DND-41 (cell line): ENCODE measurements around the gene SEMA3A.
A peak's percentile ranks its signal among the peaks of the same experiment; 100 is the strongest.

Source experiments
- ATAC-seq: fragments of 200-7000 bp; cut with Tn5 transposase; 3 replicates; pipeline ENCODE4 v1.9.1; 2021; ENCODE audit warnings: low read depth; ENCODE audit not compliant: insufficient read depth
- DNase-seq: peaks from one replicate; pipeline ENCODE4 v3.0.0-alpha.2; 2020
- H2AFZ ChIP-seq: 2 replicates; pipeline ENCODE4 v1.6.0; 2012; ENCODE audit warnings: low read depth, low read length
- H3K27ac ChIP-seq: 2 replicates; pipeline ENCODE4 v1.5.1; 2012; ENCODE audit warnings: low read length, inconsistent platforms
- H3K27me3 ChIP-seq: fragments of 200-600 bp; sonication (generic); 2 replicates; pipeline ENCODE4 v1.6.0; 2012; ENCODE audit warnings: low read length, mild to moderate bottlenecking, inconsistent platforms; ENCODE audit not compliant: insufficient read depth, poor library complexity
- H3K36me3 ChIP-seq: 2 replicates; pipeline ENCODE4 v1.5.1; 2012; ENCODE audit warnings: low read length, inconsistent platforms; ENCODE audit not compliant: insufficient read depth
- H3K4me1 ChIP-seq: 2 replicates; pipeline ENCODE4 v1.5.1; 2012; ENCODE audit warnings: mild to moderate bottlenecking, low read length; ENCODE audit not compliant: insufficient read depth
- H3K4me2 ChIP-seq: 2 replicates; pipeline ENCODE4 v1.6.0; 2012; ENCODE audit warnings: mild to moderate bottlenecking, moderate library complexity, low read length, inconsistent platforms; ENCODE audit not compliant: insufficient read depth
- H3K4me3 ChIP-seq, 2 experiments: fragments of 200-600 bp in 1 of 2; shearing (Covaris generic) in 1 of 2; 2 replicates each; pipeline ENCODE4 v1.5.1; 2012 to 2016; ENCODE audit warnings: inconsistent platforms in 2 of 2, low read length in 2 of 2, mild to moderate bottlenecking in 2 of 2, low read depth in 1 of 2, moderate library complexity in 1 of 2
- H3K79me2 ChIP-seq: 2 replicates; pipeline ENCODE4 v1.6.0; 2012; ENCODE audit warnings: low read length, inconsistent platforms; ENCODE audit not compliant: insufficient read depth
- H3K9ac ChIP-seq: 2 replicates; pipeline ENCODE4 v1.6.0; 2012; ENCODE audit warnings: low read depth, mild to moderate bottlenecking, inconsistent platforms, low read length, moderate library complexity
- H3K9me3 ChIP-seq: 2 replicates; pipeline ENCODE4 v1.5.1; 2012; ENCODE audit warnings: low read length, moderate library complexity, mild to moderate bottlenecking, inconsistent platforms; ENCODE audit not compliant: insufficient read depth, severe bottlenecking
- H4K20me1 ChIP-seq: 2 replicates; pipeline ENCODE4 v1.6.0; 2012; ENCODE audit warnings: low read length; ENCODE audit not compliant: insufficient read depth
- CTCF ChIP-seq: IDR thresholded peaks from 2 replicates; pipeline ENCODE4 v1.5.1; 2012; ENCODE audit warnings: borderline replicate concordance, low read length, moderate library complexity, mild to moderate bottlenecking; ENCODE audit not compliant: poor library complexity, severe bottlenecking; ENCODE audit errors: extremely low read depth
- EZH2 ChIP-seq: IDR thresholded peaks from 3 replicates; pipeline ENCODE4 v1.6.1; 2012; ENCODE audit warnings: borderline replicate concordance, low read depth, mild to moderate bottlenecking, moderate library complexity, low read length, inconsistent platforms; ENCODE audit not compliant: severe bottlenecking

SEMA3A gene

DNA sequence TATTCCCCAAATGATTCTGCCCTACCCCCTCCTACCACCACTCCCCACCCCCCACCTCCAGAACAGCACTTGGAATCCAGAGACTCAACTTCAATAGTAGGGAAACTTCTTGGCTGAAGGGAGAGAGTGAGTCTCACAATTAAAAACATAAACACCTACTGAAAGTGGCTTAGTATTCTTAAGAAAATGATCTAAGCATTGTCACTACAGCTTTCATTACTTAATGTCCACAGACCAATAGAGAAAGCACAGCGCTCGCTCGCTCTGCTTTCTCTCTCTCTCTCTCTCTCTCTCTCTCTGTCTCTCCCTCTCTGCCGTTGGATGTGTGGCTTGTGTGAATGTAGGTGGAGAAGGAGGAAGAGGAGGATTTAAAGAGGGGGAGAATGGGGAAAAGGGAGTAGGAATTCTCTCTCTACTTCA is 1.5 kb upstream of the SEMA3A start:
- Histone ChIP-seq H3K27ac (no peak overlapping the region), H3K4me3 (no peak overlapping the region), H3K36me3 (no peaks in the 10 kb centered on the region), H2AFZ (no peak overlapping the region), H3K9me3 (no peaks in the 10 kb centered on the region), H3K4me2 (no peak overlapping the region), H4K20me1 (no peaks in the 10 kb centered on the region), H3K27me3 (peaks cover 5% of the 10 kb centered on the region), H3K9ac (no peak overlapping the region), H3K79me2 (no peaks in the 10 kb centered on the region), H3K4me1 (peaks cover 5% of the 10 kb centered on the region; the same call in 1 of the 2 replicates)
- ATAC-seq: no peak
- no peak for DNase-seq
- TF ChIP-seq CTCF (no peak), EZH2 (no peak)

DNA sequence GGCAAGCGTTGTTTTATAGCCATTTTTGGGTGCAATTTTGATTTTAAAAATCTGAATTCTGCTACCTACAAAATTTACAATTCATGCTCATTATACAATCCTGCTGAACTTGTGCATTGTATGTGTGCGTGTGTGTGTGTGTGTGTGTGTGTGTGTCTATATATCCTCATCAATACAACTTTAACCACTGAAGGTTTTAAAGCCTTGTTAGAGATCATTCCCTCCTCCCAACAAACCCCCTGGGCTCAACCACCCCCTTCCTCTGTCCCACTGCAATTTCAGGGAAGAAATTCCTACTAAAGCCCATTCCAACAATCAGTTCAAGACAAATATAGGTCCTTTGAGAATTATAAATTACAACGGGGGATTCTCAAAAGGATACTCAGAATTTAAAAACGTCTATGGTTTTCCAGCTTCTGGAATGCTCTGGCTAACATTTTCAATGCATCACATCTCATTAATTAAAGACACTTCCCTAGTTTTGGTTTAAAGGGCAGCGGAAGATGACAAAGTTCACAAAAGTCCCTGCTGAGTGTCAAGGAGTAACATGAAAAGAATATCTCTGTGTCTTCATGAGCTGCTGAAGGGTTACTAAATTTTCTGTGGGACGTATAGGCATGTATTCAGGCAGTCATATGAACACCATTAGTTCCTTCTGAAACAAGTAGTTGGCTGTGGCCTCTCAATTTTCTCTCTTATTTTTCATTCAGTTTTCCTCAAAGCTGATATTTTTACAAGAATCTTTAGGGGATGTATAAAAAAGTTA is 889 bp upstream of the SEMA3A start:
- H2AFZ ChIP-seq: no peak overlapping the region
- TF ChIP-seq EZH2 (no peak), CTCF (no peak)
- H3K4me2 ChIP-seq: peak overlapping the region; percentile 42; the same call in 1 of the 2 replicates
- H3K9ac ChIP-seq: no peak overlapping the region
- H3K79me2 ChIP-seq: no peaks in the 10 kb centered on the region
- ATAC-seq: no peak
- no peaks in the 10 kb centered on the region for H3K36me3 ChIP-seq
- no peak overlapping the region for H3K4me3 ChIP-seq
- H3K4me1 ChIP-seq: peaks cover 5% of the 10 kb centered on the region; the same call in 1 of the 2 replicates
- no peak for DNase-seq
- H3K27ac ChIP-seq: no peak overlapping the region
- no peaks in the 10 kb centered on the region for H4K20me1 ChIP-seq
- H3K9me3 ChIP-seq: no peaks in the 10 kb centered on the region
- H3K27me3 ChIP-seq: peaks cover 5% of the 10 kb centered on the region

GRCh38 chr7:84193747-84194146 is 842 bp downstream of the SEMA3A start:
- DNase-seq (no peak), ATAC-seq (no peak)
- no peak overlapping the region for H3K27ac ChIP-seq
- H3K4me1 ChIP-seq: peaks cover 5% of the 10 kb centered on the region; the same call in 1 of the 2 replicates
- peaks cover 5% of the 10 kb centered on the region for H3K27me3 ChIP-seq
- H3K9ac ChIP-seq: no peak overlapping the region
- H3K79me2 ChIP-seq: no peaks in the 10 kb centered on the region
- H4K20me1 ChIP-seq: no peaks in the 10 kb centered on the region
- TF ChIP-seq CTCF: no peak
- TF ChIP-seq EZH2: no peak
- no peaks in the 10 kb centered on the region for H3K9me3 ChIP-seq
- H3K36me3 ChIP-seq: no peaks in the 10 kb centered on the region
- no peak overlapping the region for H2AFZ ChIP-seq
- H3K4me3 ChIP-seq: no peak overlapping the region
- peak overlapping the region; percentile 42; the same call in 1 of the 2 replicates for H3K4me2 ChIP-seq
